Right atrium auricular region (tissue), 2 donors: ENCODE results near the gene LRRC25. TPM values are rescaled to one million over a fixed set of nuclear protein-coding genes. Genes with fewer than 3 reads are reported as not detected.
A peak's percentile ranks its signal among the peaks of the same experiment; 100 is the strongest.
"Not testable (repeated sequence)": the region's sequence is repeated elsewhere in the genome, so short reads cannot be mapped to it uniquely, and the experiment has no call there.

ENCODE experiments used
- DNase-seq: peaks from one replicate; pipeline ENCODE4 v3.0.0-alpha.2; 2019; ENCODE audit warnings: low spot score
- H3K27ac ChIP-seq, 2 donors: fragments of 200-600 bp; sonication (generic); 1 replicate in 1 of 2; 2 replicates in 1 of 2; pipeline ENCODE4 v1.5.1; 2016 to 2019
- H3K27me3 ChIP-seq, 2 donors: fragments of 200-600 bp; sonication (generic); one replicate each; pipeline versions ENCODE4 v1.5.1 to v1.6.0; 2017 to 2019
- H3K36me3 ChIP-seq: fragments of 200-600 bp; sonication (generic); one replicate; pipeline ENCODE4 v1.5.1; 2016
- H3K4me1 ChIP-seq, 2 donors: fragments of 200-600 bp; sonication (generic); one replicate each; pipeline versions ENCODE4 v1.5.1 to v1.6.0; 2017 to 2019
- H3K4me3 ChIP-seq, 2 donors: fragments of 200-600 bp; sonication (generic); 1 replicate in 1 of 2; 2 replicates in 1 of 2; pipeline ENCODE4 v1.5.1; 2017 to 2019; ENCODE audit warnings: mild to moderate bottlenecking in 1 of 2, moderate library complexity in 1 of 2
- H3K9me3 ChIP-seq, 2 donors: fragments of 200-600 bp; sonication (generic); one replicate each; pipeline ENCODE4 v1.5.1; 2019
- total RNA-seq, 2 donors: library from RNA; depleted of rRNA; stranded (reverse); fragments of >200 nt; gene quantifications; one replicate each; pipeline ENCODE4 v1.1.0, GENCODE V29; 2016
- TF ChIP-seq, protein P1 (sequence below), 2 donors: fragments of 200-600 bp; sonication (generic); IDR thresholded peaks; one replicate each; pipeline ENCODE4 v1.5.1; 2019; ENCODE audit warnings: antibody characterized with exemption in 2 of 2

Gene LRRC25
- total RNA-seq, 2 donors from 2014 or later, result 2.6 to 6.8 TPM

- Histone ChIP-seq H3K27me3 (no peaks in the 10 kb centered on the region), H3K27ac (peak overlapping the region in 1 of 2 donors; percentile 31), H3K4me3 (peak overlapping the region in 1 of 2 donors; percentile 44), H3K36me3 (no peaks in the 10 kb centered on the region), H3K4me1 (peaks cover 0 to 25% of the 10 kb centered on the region in 2 donors), H3K9me3 (no peaks in the 10 kb centered on the region)
- peak; percentile 81 for DNase-seq
- TF ChIP-seq, protein P1, sequence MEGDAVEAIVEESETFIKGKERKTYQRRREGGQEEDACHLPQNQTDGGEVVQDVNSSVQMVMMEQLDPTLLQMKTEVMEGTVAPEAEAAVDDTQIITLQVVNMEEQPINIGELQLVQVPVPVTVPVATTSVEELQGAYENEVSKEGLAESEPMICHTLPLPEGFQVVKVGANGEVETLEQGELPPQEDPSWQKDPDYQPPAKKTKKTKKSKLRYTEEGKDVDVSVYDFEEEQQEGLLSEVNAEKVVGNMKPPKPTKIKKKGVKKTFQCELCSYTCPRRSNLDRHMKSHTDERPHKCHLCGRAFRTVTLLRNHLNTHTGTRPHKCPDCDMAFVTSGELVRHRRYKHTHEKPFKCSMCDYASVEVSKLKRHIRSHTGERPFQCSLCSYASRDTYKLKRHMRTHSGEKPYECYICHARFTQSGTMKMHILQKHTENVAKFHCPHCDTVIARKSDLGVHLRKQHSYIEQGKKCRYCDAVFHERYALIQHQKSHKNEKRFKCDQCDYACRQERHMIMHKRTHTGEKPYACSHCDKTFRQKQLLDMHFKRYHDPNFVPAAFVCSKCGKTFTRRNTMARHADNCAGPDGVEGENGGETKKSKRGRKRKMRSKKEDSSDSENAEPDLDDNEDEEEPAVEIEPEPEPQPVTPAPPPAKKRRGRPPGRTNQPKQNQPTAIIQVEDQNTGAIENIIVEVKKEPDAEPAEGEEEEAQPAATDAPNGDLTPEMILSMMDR (IDR thresholded peaks at IDR 0.05), result peak; percentile 99 to 100
Observed at GRCh38 chr19:18388100-18388959, 9.1 kb downstream of the LRRC25 start.

- Histone ChIP-seq H3K4me3 (no peak overlapping the region), H3K36me3 (no peaks in the 10 kb centered on the region), H3K27me3 (no peaks in the 10 kb centered on the region), H3K9me3 (no peaks in the 10 kb centered on the region), H3K27ac (no peak overlapping the region), H3K4me1 (peaks cover 0 to 25% of the 10 kb centered on the region in 2 donors)
- DNase-seq, result no peak
- TF ChIP-seq, protein P1 (IDR thresholded peaks at IDR 0.05), result no peak
Observed at GRCh38 chr19:18386543-18387271, 10.7 kb downstream of the LRRC25 start.

DNA sequence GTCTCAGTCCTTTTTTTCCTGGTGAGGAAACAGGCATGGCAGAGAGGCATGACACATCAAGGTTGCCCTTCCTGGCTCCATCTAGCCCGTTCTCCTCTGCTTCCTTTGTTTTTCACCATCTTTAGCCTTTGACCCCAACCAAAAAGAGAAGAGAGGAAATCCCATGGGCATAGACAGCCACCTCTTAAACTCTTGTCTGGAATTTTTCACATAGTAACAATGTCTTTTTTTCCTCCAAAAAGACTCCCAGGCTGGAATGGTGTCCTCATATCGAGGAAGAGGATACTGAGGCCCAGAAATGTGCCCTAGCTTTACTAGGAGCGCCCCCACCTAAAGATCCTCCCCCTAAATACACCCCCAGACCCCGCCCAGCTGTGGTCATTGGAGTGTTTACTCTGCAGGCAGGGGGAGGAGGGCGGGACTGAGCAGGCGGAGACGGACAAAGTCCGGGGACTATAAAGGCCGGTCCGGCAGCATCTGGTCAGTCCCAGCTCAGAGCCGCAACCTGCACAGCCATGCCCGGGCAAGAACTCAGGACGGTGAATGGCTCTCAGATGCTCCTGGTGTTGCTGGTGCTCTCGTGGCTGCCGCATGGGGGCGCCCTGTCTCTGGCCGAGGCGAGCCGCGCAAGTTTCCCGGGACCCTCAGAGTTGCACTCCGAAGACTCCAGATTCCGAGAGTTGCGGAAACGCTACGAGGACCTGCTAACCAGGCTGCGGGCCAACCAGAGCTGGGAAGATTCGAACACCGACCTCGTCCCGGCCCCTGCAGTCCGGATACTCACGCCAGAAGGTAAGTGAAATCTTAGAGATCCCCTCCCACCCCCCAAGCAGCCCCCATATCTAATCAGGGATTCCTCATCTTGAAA lies 11.5 kb downstream of the LRRC25 start, which contains the start of gene GDF15:
Gene GDF15 (plus strand): TSS at position 484 of the 868 bp plus-strand sequence. CDS start 32 bp downstream, at position 516.
- Histone ChIP-seq H3K36me3 (no peaks in the 10 kb centered on the region), H3K4me1 (peaks cover 0 to 25% of the 10 kb centered on the region in 2 donors), H3K27me3 (no peaks in the 10 kb centered on the region), H3K27ac (no peak within 1 kb of the TSS), H3K9me3 (no peaks in the 10 kb centered on the region), H3K4me3 (no peak within 1 kb of the TSS)
- DNase-seq, result no peak
- TF ChIP-seq, protein P1 (IDR thresholded peaks at IDR 0.05), result peak in 1 of 2 donors; percentile 52

- TF ChIP-seq, protein P1 (IDR thresholded peaks at IDR 0.05), result no peak
- Histone ChIP-seq H3K4me3 (no peak overlapping the region), H3K4me1 (peaks cover 0 to 30% of the 10 kb centered on the region in 2 donors), H3K36me3 (no peaks in the 10 kb centered on the region), H3K27me3 (no peaks in the 10 kb centered on the region), H3K9me3 (no peaks in the 10 kb centered on the region), H3K27ac (no peak overlapping the region)
- DNase-seq, result no peak
Observed at GRCh38 chr19:18385359-18385674, 12.1 kb downstream of the LRRC25 start.

- TF ChIP-seq, protein P1 (IDR thresholded peaks at IDR 0.05), result no peak
Observed at GRCh38 chr19:18384775-18385174, 12.6 kb downstream of the LRRC25 start.

DNA sequence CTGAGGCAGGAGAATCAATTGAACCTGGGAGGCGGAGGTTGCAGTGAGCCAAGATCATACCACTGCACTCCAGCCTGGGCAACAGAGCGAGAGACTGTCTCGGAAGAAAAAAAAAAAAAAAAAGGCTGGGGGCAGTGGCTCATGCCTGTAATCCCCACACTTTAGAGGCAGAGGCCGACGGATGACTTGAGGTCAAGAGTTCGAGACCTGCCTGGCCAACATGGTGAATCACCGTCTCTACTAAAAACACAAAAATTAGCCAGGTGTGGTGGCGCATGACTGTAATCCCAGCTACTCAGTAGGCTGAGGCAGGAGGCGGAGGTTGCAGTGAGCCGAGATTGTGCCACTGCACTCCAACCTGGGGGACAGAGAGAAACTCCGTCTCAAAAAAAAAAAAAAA lies 13.8 kb downstream of the LRRC25 start:
- H3K36me3 ChIP-seq, DNase-seq, H3K4me3 ChIP-seq, H3K9me3 ChIP-seq, H3K27ac ChIP-seq, H3K27me3 ChIP-seq: not testable (repeated sequence)
- peaks cover 0 to 36% of the 10 kb centered on the region in 2 donors for H3K4me1 ChIP-seq

More at GRCh38 chr19:18384775-18385174, 12.6 kb downstream of the LRRC25 start:
- Histone ChIP-seq H3K27me3 (no peaks in the 10 kb centered on the region), H3K36me3 (no peaks in the 10 kb centered on the region), H3K4me3 (no peak overlapping the region), H3K4me1 (peaks cover 0 to 36% of the 10 kb centered on the region in 2 donors), H3K9me3 (no peaks in the 10 kb centered on the region), H3K27ac (no peak overlapping the region)
- DNase-seq, result no peak
